Measurements from ENCODE around the gene RC3H2. TPM values are rescaled to one million over a fixed set of nuclear protein-coding genes. Genes with fewer than 3 reads are reported as not detected.

RC3H2 gene
- total and polyA plus RNA-seq, 2 of the 13 experiments (the other 11 are each of a cell fraction or from before 2014, with no cell fraction given), result 21.0 to 36.4 TPM

DNA sequence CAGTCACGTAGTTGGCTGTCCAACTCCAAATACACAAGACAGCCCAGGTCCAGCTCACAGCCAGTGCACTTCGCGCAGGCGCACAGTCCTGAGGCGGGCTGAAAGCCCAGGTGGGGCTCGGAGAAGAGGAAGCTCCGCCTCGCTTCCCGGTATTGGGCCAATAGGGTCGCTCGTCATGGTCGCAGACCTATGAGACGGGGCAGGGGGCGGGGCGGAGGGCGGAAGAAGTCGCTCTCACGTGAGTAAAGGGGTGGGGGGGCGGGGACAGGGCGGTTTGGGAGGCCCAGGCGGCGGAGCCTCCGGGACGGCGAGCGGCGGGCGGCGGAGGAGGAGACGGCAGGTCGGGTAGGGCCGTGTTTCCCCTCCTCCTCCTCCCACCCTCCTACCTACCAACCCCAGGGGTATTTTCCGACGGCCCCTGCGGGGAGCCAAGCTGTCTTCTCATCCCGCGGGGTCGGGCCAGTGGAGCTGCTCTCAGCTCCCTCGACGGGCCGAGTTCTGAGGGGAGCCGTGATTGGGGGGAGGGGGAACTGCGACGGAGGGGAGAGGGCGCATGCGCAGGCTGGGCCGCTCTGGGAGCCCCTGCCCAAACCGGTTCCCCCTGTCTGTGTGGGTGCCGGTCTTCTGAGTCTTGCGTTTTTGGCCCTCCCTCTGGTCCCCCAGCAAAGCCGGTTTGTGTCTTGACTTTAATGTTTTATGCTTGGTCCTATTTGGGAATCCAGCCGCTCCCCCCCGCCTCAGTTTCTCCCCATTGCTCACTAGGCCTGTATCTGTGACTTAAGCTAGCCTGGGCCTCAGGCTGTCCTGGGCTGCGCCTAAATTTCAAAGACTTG, 35.8 kb upstream of the RC3H2 start, which contains the start of gene RABGAP1 (continued):
- TF ChIP-seq, protein P1, sequence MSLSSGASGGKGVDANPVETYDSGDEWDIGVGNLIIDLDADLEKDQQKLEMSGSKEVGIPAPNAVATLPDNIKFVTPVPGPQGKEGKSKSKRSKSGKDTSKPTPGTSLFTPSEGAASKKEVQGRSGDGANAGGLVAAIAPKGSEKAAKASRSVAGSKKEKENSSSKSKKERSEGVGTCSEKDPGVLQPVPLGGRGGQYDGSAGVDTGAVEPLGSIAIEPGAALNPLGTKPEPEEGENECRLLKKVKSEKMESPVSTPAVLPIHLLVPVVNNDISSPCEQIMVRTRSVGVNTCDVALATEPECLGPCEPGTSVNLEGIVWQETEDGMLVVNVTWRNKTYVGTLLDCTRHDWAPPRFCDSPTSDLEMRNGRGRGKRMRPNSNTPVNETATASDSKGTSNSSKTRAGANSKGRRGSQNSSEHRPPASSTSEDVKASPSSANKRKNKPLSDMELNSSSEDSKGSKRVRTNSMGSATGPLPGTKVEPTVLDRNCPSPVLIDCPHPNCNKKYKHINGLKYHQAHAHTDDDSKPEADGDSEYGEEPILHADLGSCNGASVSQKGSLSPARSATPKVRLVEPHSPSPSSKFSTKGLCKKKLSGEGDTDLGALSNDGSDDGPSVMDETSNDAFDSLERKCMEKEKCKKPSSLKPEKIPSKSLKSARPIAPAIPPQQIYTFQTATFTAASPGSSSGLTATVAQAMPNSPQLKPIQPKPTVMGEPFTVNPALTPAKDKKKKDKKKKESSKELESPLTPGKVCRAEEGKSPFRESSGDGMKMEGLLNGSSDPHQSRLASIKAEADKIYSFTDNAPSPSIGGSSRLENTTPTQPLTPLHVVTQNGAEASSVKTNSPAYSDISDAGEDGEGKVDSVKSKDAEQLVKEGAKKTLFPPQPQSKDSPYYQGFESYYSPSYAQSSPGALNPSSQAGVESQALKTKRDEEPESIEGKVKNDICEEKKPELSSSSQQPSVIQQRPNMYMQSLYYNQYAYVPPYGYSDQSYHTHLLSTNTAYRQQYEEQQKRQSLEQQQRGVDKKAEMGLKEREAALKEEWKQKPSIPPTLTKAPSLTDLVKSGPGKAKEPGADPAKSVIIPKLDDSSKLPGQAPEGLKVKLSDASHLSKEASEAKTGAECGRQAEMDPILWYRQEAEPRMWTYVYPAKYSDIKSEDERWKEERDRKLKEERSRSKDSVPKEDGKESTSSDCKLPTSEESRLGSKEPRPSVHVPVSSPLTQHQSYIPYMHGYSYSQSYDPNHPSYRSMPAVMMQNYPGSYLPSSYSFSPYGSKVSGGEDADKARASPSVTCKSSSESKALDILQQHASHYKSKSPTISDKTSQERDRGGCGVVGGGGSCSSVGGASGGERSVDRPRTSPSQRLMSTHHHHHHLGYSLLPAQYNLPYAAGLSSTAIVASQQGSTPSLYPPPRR (CRISPR knock-in tag; IDR thresholded peaks at IDR 0.05; ENCODE audit: borderline replicate concordance), result no peak
- no peak for TF ChIP-seq ZNF615 (CRISPR knock-in tag; IDR thresholded peaks at IDR 0.05; ENCODE audit: borderline replicate concordance)
- TF ChIP-seq KAT2B (IDR thresholded peaks at IDR 0.05; ENCODE audit: borderline replicate concordance, low read depth, low read length), result no peak
- peak; percentile 59 for TF ChIP-seq HNRNPLL (IDR thresholded peaks at IDR 0.05; ENCODE audit: low read depth, low read length, poor library complexity, severe bottlenecking)
- TF ChIP-seq, protein P2, sequence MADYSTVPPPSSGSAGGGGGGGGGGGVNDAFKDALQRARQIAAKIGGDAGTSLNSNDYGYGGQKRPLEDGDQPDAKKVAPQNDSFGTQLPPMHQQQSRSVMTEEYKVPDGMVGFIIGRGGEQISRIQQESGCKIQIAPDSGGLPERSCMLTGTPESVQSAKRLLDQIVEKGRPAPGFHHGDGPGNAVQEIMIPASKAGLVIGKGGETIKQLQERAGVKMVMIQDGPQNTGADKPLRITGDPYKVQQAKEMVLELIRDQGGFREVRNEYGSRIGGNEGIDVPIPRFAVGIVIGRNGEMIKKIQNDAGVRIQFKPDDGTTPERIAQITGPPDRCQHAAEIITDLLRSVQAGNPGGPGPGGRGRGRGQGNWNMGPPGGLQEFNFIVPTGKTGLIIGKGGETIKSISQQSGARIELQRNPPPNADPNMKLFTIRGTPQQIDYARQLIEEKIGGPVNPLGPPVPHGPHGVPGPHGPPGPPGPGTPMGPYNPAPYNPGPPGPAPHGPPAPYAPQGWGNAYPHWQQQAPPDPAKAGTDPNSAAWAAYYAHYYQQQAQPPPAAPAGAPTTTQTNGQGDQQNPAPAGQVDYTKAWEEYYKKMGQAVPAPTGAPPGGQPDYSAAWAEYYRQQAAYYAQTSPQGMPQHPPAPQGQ (CRISPR knock-in tag; IDR thresholded peaks at IDR 0.05; ENCODE audit: borderline replicate concordance), result no peak
- TF ChIP-seq, protein P3, sequence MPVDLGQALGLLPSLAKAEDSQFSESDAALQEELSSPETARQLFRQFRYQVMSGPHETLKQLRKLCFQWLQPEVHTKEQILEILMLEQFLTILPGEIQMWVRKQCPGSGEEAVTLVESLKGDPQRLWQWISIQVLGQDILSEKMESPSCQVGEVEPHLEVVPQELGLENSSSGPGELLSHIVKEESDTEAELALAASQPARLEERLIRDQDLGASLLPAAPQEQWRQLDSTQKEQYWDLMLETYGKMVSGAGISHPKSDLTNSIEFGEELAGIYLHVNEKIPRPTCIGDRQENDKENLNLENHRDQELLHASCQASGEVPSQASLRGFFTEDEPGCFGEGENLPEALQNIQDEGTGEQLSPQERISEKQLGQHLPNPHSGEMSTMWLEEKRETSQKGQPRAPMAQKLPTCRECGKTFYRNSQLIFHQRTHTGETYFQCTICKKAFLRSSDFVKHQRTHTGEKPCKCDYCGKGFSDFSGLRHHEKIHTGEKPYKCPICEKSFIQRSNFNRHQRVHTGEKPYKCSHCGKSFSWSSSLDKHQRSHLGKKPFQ (CRISPR knock-in tag; IDR thresholded peaks at IDR 0.05; ENCODE audit: insufficient replicate concordance), result peak; percentile 48
- TF ChIP-seq SATB2 (CRISPR knock-in tag; IDR thresholded peaks at IDR 0.05), result no peak
- peak; percentile 84 for TF ChIP-seq POLR2G (IDR thresholded peaks at IDR 0.05; ENCODE audit: low read depth, low read length)
